Activated naive CD8-positive, alpha-beta T cell (primary cell): ENCODE results near the gene OVOL1.

Experiments
- H3K27ac Mint-ChIP-seq: one replicate; pipeline ENCODE4 v1.8.0; 2021; ENCODE audit warnings: mixed read lengths
- H3K27me3 Mint-ChIP-seq: one replicate; pipeline ENCODE4 v1.8.0; 2021; ENCODE audit warnings: mixed read lengths
- H3K36me3 Mint-ChIP-seq: one replicate; pipeline ENCODE4 v1.8.0; 2021; ENCODE audit warnings: mixed read lengths
- H3K4me1 Mint-ChIP-seq: one replicate; pipeline ENCODE4 v1.8.0; 2021; ENCODE audit warnings: low read depth, mixed read lengths
- H3K4me3 Mint-ChIP-seq: one replicate; pipeline ENCODE4 v1.8.0; 2021; ENCODE audit warnings: mild to moderate bottlenecking, mixed read lengths
- H3K9me3 Mint-ChIP-seq: one replicate; pipeline ENCODE4 v1.8.0; 2021; ENCODE audit warnings: low read depth, mixed read lengths

Gene OVOL1

DNA sequence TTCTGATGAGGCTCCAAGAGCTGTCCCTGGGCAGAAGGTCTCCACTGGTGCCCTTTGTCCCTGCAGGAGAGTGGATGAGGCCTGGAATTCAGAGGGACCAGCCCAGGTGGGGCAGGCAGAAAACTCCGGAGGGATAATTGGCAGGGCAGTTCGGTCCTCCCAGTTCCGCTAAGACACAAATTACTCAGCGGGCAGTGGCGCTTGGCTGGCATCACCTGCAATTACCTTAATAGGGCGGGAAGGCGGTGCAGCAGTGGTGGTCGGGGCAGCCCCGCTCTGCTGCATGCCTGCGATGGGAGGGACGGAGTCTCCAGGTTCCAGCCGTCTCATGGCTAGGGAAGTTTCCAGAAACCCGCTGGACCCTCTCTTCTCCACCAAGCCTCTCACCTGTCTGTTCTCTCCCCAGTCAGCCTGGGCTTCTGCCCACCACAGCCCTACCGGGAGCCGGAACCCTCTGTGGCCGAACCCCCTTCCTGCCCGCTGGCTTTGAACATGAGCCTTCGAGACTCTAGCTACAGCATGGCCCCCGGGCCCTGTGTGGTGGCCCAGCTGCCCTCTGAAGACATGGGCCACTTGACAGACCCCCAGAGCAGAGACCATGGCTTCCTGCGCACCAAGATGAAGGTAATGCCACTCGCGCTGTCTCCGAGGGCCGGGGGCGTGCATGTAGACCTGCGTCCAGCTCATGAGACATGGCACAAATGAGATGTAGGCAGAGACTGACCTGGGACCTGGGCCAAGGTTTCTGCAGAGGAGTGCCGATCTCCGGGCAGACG lies 7.0 kb downstream of the OVOL1 start:
- no peaks in the 10 kb centered on the region for H3K36me3 Mint-ChIP-seq
- no peaks in the 10 kb centered on the region for H3K9me3 Mint-ChIP-seq
- no peak overlapping the region for H3K4me3 Mint-ChIP-seq
- no peak overlapping the region for H3K27ac Mint-ChIP-seq
- H3K27me3 Mint-ChIP-seq, result peaks cover 9% of the 10 kb centered on the region
- H3K4me1 Mint-ChIP-seq, result no peaks in the 10 kb centered on the region

DNA sequence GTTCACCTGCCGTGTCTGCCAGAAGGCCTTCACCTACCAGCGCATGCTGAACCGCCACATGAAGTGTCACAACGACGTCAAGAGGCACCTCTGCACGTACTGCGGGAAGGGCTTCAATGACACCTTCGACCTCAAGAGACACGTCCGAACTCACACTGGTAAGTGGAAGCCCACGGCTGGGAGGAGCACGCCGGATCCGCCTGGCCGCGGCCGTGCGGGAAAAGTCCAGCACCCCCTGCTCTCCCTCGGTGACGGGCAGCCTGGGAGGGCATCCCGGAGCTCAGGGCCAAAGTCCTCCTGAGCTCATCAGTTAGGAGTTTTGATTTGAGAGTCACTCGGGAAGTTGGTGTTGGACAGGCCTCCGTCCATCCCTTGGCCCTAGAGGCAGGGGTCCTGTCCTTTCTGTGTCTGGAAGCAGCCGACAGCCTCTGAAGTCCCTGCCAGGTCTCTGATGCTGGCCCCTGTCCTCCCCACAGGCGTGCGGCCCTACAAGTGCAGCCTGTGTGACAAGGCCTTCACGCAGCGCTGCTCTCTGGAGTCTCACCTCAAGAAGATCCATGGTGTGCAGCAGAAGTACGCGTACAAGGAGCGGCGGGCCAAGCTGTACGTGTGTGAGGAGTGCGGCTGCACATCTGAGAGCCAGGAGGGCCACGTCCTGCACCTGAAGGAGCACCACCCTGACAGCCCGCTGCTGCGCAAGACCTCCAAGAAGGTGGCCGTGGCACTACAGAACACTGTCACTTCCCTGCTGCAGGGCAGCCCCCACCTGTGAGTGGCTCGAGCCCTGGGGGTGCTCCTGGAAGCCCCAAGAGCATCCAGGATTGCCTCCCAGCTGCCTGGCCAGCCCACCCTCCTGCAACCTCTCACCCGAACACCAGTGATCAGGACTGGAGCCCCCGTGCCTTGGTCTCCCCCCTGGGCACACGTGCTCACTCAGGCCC lies 8.0 kb downstream of the OVOL1 start:
- H3K36me3 Mint-ChIP-seq, result no peaks in the 10 kb centered on the region
- no peaks in the 10 kb centered on the region for H3K9me3 Mint-ChIP-seq
- no peak overlapping the region for H3K4me3 Mint-ChIP-seq
- no peaks in the 10 kb centered on the region for H3K4me1 Mint-ChIP-seq
- H3K27ac Mint-ChIP-seq, result no peak overlapping the region
- peaks cover 7% of the 10 kb centered on the region for H3K27me3 Mint-ChIP-seq

DNA sequence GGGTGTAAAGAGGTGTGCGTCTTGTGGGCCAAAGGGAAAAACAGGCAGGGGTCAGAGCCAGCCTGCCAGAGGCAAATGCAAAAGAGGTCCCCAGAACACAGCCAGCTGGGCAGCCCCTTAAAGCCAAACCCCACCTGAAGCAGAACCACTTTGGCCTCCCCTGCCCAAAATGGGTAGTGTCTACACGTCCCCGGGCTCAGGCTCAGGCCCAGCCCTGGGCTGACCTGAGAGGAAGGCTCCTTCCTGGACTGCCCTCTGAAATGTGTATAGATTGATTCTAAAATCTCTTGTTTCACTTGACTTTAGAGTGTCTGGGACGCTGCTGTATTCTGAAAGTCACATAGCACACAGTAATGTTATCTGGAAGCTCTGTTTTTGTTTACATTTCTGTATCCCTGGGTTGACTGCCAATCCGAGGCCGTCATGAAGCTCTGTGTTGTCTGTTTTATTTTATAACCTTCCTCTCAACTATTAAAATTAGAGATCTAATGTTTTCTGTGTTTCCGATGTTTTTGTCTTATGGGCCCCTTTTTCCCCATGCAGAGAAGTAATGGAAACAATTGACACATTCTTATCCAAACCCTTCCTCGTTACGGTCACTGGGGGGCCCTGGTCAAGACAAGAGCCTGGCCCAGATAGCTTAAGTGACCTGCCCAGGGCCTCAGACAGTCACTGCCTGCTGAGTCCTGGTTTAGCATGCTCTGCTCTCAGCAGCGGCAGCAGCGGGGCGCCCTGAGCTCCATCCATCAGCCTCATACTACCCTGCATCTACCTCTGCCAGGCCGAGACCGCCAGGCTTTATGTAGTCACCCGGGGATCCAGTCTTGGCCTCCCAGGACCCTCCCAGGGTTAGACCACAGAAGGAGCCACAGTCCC lies 10.1 kb downstream of the OVOL1 start:
- Mint-ChIP-seq H3K4me1 (no peaks in the 10 kb centered on the region), H3K27ac (no peak overlapping the region), H3K4me3 (no peak overlapping the region), H3K36me3 (no peaks in the 10 kb centered on the region), H3K27me3 (peaks cover 3% of the 10 kb centered on the region), H3K9me3 (no peaks in the 10 kb centered on the region)

DNA sequence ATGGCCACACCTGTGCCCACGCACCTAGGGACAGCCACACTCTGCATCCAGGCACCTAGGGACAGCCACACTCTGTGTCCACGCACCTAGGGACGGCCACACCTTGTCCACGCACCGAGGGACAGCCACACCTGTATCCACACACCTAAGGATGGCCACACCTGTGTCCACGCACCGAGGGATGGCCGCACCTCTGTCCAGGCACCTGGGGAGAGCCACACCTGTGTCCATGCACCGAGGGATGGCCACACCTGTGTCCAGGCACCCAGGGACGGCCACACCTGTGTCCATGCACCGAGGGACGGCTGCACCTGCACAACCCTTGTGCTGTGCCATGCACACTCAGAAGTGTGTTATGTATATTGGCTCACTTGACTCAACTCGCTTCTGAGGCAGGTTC lies 10.8 kb downstream of the OVOL1 start:
- Mint-ChIP-seq H3K27ac (no peak overlapping the region), H3K27me3 (peaks cover 3% of the 10 kb centered on the region), H3K4me1 (no peaks in the 10 kb centered on the region), H3K4me3 (no peak overlapping the region), H3K9me3 (no peaks in the 10 kb centered on the region), H3K36me3 (no peaks in the 10 kb centered on the region)

DNA sequence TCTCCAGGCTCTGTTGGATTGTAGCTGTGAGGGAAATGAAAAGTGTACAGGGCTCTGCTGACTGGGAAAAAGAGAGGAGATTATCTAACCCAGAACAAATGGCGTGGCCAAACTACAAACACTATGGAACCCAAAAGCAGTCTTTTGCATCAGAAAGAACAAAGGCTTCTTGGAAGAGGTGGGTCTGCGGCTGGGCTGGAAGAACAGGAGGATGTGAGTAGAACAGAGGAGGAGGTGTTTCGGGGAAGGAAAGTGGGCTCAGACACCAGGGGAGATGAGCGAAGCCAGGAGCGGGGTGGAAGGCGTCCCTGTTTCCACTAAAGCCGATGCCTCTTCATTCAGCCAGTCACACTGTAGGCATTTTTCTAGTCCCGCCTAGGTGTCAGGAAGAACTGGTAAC lies 12.0 kb downstream of the OVOL1 start:
- H3K27ac Mint-ChIP-seq, result no peak overlapping the region
- peaks cover 3% of the 10 kb centered on the region for H3K27me3 Mint-ChIP-seq
- no peaks in the 10 kb centered on the region for H3K36me3 Mint-ChIP-seq
- no peaks in the 10 kb centered on the region for H3K4me1 Mint-ChIP-seq
- no peak overlapping the region for H3K4me3 Mint-ChIP-seq
- H3K9me3 Mint-ChIP-seq, result no peaks in the 10 kb centered on the region

DNA sequence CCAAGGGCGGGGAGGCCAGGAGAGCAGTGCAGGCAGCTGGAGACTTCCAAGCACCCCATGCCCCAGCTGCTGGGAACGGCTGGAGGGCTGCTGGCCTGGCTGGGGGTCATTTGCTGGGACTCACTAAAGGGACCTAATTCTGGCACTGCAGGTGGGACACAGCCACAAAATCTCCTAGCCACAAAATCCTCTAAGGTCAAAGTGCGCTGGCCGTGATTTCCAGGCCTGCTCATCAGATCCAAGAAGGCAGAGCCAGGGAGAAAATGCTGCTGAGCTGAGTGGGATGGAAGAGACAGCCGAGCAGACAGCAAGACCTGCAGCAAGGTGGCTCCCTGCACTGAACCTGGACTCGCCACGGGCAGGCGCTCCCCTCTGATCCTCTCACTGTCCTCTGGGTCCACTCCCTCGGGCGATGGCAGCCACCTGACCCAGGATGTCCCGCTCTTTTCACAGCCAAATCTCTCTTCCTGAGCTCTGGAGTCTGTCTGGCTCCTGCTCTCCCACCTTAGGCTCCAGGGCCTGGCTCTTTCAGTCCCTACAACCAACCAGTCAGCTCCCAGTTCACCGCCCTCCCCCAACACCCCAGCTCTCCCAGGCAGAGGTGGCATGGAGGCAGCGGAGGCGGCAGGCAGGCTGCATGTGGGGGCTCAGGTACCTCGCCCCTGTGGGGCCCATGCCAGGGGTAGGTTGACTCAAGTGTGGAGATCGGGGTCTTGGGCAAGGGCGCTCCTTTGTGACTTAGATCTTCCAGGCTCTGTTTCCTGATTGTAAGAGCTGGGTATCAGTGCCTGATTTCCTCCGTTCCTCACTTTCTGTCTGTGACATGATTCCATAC lies 14.5 kb downstream of the OVOL1 start:
- H3K9me3 Mint-ChIP-seq, result no peaks in the 10 kb centered on the region
- H3K4me3 Mint-ChIP-seq, result no peak overlapping the region
- H3K27ac Mint-ChIP-seq, result no peak overlapping the region
- H3K4me1 Mint-ChIP-seq, result no peaks in the 10 kb centered on the region
- H3K36me3 Mint-ChIP-seq, result no peaks in the 10 kb centered on the region
- peaks cover 3% of the 10 kb centered on the region for H3K27me3 Mint-ChIP-seq

DNA sequence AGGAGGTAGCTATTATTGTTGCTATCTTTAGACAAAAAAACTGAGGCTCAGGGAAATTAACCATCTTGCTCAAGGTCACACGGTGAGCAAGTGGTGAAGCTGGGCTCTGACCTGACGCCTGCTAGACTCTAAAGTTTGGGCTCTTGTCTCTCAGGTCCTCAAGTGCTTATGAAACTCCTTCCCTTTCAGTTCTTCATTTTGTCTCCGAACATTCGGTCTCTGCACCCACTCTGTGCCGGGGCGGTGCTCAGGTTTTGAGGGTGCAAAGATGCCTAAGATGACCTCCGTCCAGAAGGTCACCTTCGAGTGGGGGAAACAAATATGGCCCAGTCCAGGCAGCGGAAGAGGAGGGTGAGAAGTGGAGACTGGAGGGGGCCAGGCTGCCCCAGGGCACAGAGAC lies 16.0 kb downstream of the OVOL1 start:
- H3K27me3 Mint-ChIP-seq, result peaks cover 3% of the 10 kb centered on the region
- no peaks in the 10 kb centered on the region for H3K36me3 Mint-ChIP-seq
- no peaks in the 10 kb centered on the region for H3K4me1 Mint-ChIP-seq
- no peak overlapping the region for H3K4me3 Mint-ChIP-seq
- no peak overlapping the region for H3K27ac Mint-ChIP-seq
- H3K9me3 Mint-ChIP-seq, result no peaks in the 10 kb centered on the region

DNA sequence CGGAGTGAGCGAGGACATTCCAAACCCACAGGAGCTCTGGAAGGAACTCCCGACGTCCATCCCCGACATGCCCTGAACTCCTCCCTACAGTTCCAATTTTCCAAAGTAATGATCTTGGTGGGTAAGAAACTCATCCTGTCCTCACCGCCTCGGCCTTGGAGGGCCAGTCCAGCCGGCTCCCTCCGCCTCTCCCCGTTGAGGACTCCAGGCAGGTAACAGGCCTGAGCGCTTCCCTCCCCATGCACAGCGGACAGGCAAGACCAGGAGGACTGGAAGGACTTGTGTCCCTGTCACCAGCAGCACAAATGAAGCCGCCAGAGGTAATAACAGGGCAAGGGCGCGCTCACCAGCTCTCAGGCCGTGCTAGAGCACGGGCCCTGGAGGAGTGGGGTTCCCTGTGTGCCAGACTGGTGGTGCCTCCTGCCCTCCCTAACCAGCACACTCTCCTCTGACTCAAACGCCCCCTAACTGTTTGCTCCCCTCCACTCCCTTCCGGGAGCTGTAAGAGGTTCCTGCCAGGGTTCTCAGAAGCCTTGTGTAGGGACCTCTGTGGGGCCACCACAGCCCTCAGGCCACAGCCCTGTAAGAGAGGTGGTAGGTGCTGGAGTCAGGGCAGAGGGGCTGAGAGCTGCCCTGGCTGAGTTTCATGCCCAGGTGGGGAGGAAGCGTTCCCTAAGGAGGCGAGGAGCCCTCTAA lies 17.1 kb downstream of the OVOL1 start:
- Mint-ChIP-seq H3K9me3 (no peaks in the 10 kb centered on the region), H3K27ac (no peak overlapping the region), H3K4me1 (no peaks in the 10 kb centered on the region), H3K27me3 (peaks cover under 1% of the 10 kb centered on the region), H3K4me3 (no peak overlapping the region), H3K36me3 (no peaks in the 10 kb centered on the region)

DNA sequence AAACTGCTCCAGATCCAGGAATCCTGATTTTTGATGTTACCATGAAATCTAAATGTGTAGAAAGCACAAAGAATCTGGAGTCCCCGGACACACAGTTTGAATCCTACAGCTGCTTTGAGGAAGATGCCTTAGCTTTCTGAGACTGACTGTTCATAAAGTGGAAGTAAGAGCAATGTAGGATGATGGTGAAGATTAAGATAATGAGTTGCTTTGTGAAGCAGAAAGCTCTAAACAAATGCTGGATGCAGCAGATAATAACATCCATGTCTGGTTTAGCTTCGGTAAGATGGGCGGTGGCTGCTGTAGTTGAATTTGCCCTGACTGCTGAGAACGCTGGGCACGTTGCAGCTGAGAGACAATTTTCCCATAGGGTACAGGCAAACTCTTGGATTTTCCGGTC lies 20.1 kb downstream of the OVOL1 start:
- Mint-ChIP-seq H3K27ac (no peak overlapping the region), H3K4me1 (no peaks in the 10 kb centered on the region), H3K4me3 (no peak overlapping the region), H3K27me3 (no peaks in the 10 kb centered on the region), H3K9me3 (no peaks in the 10 kb centered on the region), H3K36me3 (no peaks in the 10 kb centered on the region)

DNA sequence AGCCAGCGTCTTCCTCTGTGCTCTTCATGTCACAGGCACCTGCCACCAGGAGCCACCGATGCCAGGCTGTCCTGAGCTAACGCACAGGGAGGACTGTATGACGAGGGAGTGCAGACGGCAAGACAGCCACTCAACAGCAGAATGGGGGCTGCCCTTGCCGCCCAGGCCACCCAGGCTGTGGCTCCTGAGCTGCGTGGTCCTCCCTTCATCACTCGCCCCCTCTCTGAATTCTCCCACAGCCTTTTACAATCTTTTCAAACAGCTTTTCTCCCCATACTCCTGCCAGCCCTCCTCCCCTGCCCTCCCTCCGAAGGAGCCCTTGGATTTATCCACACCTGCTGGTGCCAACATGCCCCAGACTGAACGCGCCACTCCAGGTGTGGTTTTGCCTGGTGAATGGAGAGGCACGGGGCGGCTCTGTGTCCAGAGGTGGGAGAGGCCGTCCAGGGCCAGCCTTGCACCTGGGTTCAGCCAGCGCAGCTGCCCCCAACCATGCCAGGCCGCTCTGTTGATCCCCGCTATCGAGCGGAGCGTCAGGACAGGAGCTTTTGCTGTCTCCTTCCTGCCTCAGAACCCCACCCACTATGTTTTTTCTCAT lies 22.0 kb downstream of the OVOL1 start:
- Mint-ChIP-seq H3K27ac (no peak overlapping the region), H3K4me3 (no peak overlapping the region)

DNA sequence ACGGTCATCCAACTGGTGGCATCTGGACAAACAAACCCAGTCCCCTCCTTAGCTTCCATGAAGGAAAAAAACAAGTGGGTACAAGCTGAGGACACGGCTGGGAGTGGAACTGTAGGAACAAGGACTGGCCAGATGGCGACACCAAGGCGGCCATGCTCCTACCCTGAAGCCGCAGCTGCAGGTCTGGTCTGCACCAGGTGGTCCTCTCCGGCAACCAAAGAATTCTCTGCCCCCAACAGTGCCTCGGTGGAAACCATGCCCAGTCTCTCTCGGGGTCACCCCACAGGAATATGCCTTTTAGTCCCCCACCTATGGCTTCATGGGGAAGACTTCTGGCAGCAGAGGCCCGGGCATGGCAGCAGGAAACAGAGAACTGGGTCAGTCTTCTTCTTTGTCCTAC lies 22.6 kb downstream of the OVOL1 start:
- Mint-ChIP-seq H3K4me1 (no peaks in the 10 kb centered on the region), H3K9me3 (no peaks in the 10 kb centered on the region), H3K4me3 (no peak overlapping the region), H3K36me3 (no peaks in the 10 kb centered on the region), H3K27me3 (no peaks in the 10 kb centered on the region), H3K27ac (no peak overlapping the region)

More for the DNA sequence above, 22.0 kb downstream of the OVOL1 start:
- no peaks in the 10 kb centered on the region for H3K4me1 Mint-ChIP-seq
- H3K36me3 Mint-ChIP-seq, result no peaks in the 10 kb centered on the region
- H3K27me3 Mint-ChIP-seq, result no peaks in the 10 kb centered on the region
- H3K9me3 Mint-ChIP-seq, result no peaks in the 10 kb centered on the region

DNA sequence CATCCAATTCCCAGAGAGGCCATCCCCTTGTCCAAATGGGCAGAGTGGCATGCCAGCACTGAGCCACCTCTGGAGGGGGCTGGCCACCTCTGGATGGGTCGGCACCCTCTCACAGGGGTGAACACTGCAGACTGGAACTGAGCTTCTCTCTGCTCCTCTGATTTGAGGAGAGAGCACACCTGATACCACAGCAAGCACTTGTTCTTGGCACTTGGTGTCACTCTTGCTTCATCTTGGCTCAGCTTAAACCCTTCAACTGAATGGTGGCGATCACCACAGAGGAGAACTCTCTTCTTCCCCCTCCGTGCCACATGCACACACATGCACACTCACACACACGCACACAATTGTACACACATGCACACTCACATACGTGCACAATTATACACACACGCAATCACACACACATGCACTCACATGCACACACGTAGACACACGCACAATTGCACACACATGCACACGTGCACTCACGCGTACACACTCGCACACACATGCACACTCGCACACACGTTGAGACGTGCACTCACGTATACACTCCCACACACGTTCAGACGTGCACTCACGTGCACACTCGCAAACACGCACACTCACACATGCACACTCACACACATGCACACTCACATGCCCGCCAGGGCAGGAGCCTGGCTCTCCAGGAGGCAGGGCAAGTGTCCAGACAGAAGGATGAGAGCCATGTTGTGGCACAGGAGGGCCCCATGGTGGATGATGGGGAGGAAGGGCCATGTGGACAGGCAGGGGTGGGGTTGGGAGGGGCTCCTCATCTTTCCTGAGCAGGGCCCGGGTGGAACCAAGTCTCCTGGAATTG lies 23.4 kb downstream of the OVOL1 start:
- no peak overlapping the region for H3K4me3 Mint-ChIP-seq
- H3K27ac Mint-ChIP-seq, result no peak overlapping the region
- no peaks in the 10 kb centered on the region for H3K4me1 Mint-ChIP-seq
- H3K27me3 Mint-ChIP-seq, result no peaks in the 10 kb centered on the region
- no peaks in the 10 kb centered on the region for H3K36me3 Mint-ChIP-seq
- H3K9me3 Mint-ChIP-seq, result no peaks in the 10 kb centered on the region
